Esophagus muscularis mucosa (tissue), 4 donors: Measurements from ENCODE around the gene YPEL4.

Source experiments
- CTCF ChIP-seq, 3 experiments: fragments of 200-600 bp in 2 of 3; fragments of 450-650 bp in 1 of 3; sonication (generic) in 2 of 3; IDR thresholded peaks; one replicate each; pipeline ENCODE4 v1.5.1; 2017 to 2019; ENCODE audit warnings: antibody characterized with exemption in 3 of 3, mild to moderate bottlenecking in 2 of 3, moderate library complexity in 1 of 3
- EP300 ChIP-seq: sonication (generic); formaldehyde crosslinking; IDR thresholded peaks from one replicate; pipeline ENCODE4 v1.6.1; 2017; ENCODE audit warnings: antibody characterized with exemption
- POLR2A ChIP-seq: fragments of 450-650 bp; IDR thresholded peaks from one replicate; pipeline ENCODE4 v1.6.1; 2017; ENCODE audit warnings: antibody characterized with exemption, moderate library complexity, mild to moderate bottlenecking, low read depth

- TF ChIP-seq POLR2A (no peak), EP300 (no peak), CTCF (IDR thresholded peaks at IDR 0.05) (no peak)
These were observed 24.8 kb downstream of the YPEL4 start for GRCh38 chr11:57624864-57625263.
